Spleen (tissue), 7 donors: Measurements from ENCODE around the gene SS18.

Experiments used
- CTCF ChIP-seq, 11 experiments: fragments of 200-600 bp in 7 of 11; fragments of 450-650 bp in 4 of 11; sonication (generic) in 4 of 11; IDR thresholded peaks in 8 of 11; conservative IDR thresholded peaks in 3 of 11; 1 replicate in 7 of 11; 2 replicates in 4 of 11; pipeline versions ENCODE4 v1.4.0 to v1.8.0; 2016 to 2021; ENCODE audit warnings: antibody characterized with exemption in 11 of 11, inconsistent platforms in 4 of 11, mild to moderate bottlenecking in 1 of 11
- POLR2AphosphoS5 ChIP-seq, 3 donors: sonication (generic); formaldehyde crosslinking; IDR thresholded peaks; one replicate each; pipeline ENCODE4 v1.5.1; 2017; ENCODE audit warnings: antibody characterized with exemption in 3 of 3
- donor health status: DM: no; HTN: no; CAD: no; lungs with moderate emphysema.
- donor health status: DM: no; HTN: no; CAD: no.
- donor health status: DM: no; HTN: no; CAD: no.

DNA sequence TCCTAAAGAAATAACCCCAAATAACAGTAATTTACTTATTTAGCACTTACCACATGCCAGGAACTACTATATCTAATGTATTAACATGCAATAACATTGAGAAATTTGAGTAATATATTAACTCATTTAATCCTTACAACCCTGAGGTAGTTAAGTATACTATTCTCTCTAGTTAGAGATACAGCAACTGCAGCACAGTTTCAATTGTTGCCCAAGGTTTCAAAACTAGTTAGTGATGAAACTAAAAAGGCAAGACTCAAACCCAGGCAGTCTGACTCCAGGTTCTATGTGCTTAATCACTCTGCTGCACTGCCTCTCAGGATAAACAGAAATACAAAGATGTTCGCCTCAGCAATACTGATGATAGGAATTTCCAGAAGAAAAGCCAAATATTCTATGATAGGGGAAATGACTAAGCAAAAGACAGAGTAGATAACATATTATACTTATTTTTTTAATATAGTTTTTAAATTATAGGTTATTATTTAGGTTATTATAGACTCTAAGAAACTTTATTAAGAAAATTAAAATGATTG is 88.0 kb downstream of the SS18 start:
- TF ChIP-seq CTCF (IDR thresholded peaks at IDR 0.05 in 8 of 11, conservative IDR thresholded peaks at IDR 0.05 in 3 of 11): no peak
- no peak for TF ChIP-seq POLR2AphosphoS5 (IDR thresholded peaks at IDR 0.05)
